Measurements from ENCODE around the gene GLI1.
"Not testable (repeated sequence)": the region's sequence is repeated elsewhere in the genome, so short reads cannot be mapped to it uniquely, and the experiment has no call there.

GLI1 gene

GRCh38 chr12:57459750-57460467 lies at the start of gene GLI1:
GLI1 (plus strand) TSS chr12:57459785; CDS start chr12:57463692, 3,907 bp downstream.
- DNase-seq (ENCODE audit: low read depth in 2 of 2): no peak

GRCh38 chr12:57410534-57410933 lies 49.1 kb upstream of the GLI1 start:
- DNase-seq (ENCODE audit: low read depth in 2 of 2): no peak

- not testable (repeated sequence) for DNase-seq (ENCODE audit: low read depth in 2 of 2)
Observed at GRCh38 chr12:57414160-57414559, 45.4 kb upstream of the GLI1 start.

GRCh38 chr12:57415088-57415487 lies 44.5 kb upstream of the GLI1 start:
- DNase-seq (ENCODE audit: low read depth in 2 of 2): no peak

GRCh38 chr12:57416039-57416996 lies 43.3 kb upstream of the GLI1 start:
- DNase-seq (ENCODE audit: low read depth in 2 of 2): no peak

- DNase-seq (ENCODE audit: low read depth in 2 of 2): no peak
Observed at GRCh38 chr12:57418255-57418654, 41.3 kb upstream of the GLI1 start.

GRCh38 chr12:57419495-57419894 lies 40.1 kb upstream of the GLI1 start:
- no peak for DNase-seq (ENCODE audit: low read depth in 2 of 2)

GRCh38 chr12:57420482-57420881 lies 39.1 kb upstream of the GLI1 start:
- no peak for DNase-seq (ENCODE audit: low read depth in 2 of 2)

- not testable (repeated sequence) for DNase-seq (ENCODE audit: low read depth in 2 of 2)
Observed at GRCh38 chr12:57426948-57427347, 32.6 kb upstream of the GLI1 start.

GRCh38 chr12:57428965-57429364 lies 30.6 kb upstream of the GLI1 start:
- no peak for DNase-seq (ENCODE audit: low read depth in 2 of 2)

- DNase-seq (ENCODE audit: low read depth in 2 of 2): no peak
Observed at GRCh38 chr12:57429473-57430111, 30.0 kb upstream of the GLI1 start.

GRCh38 chr12:57430112-57430930 lies 29.3 kb upstream of the GLI1 start:
- peak in 1 of 2 donors; percentile 22 for DNase-seq (ENCODE audit: low read depth in 2 of 2)

GRCh38 chr12:57430931-57431566 lies 28.5 kb upstream of the GLI1 start, which contains the start of gene R3HDM2:
R3HDM2 (minus strand) TSS chr12:57431043; CDS start chr12:57310428, 120,615 bp downstream.
- peak; percentile 92 to 94 for DNase-seq (ENCODE audit: low read depth in 2 of 2)

- no peak for DNase-seq (ENCODE audit: low read depth in 2 of 2)
Observed at GRCh38 chr12:57431654-57432188, 27.9 kb upstream of the GLI1 start.

GRCh38 chr12:57433370-57433769 lies 26.2 kb upstream of the GLI1 start:
- DNase-seq (ENCODE audit: low read depth in 2 of 2): no peak

GRCh38 chr12:57434517-57435223 lies 24.9 kb upstream of the GLI1 start, which contains the start of gene INHBC:
INHBC (plus strand) TSS chr12:57434784; CDS start chr12:57434887, 103 bp downstream.
- no peak for DNase-seq (ENCODE audit: low read depth in 2 of 2)

- no peak for DNase-seq (ENCODE audit: low read depth in 2 of 2)
Observed at GRCh38 chr12:57435293-57435692, 24.3 kb upstream of the GLI1 start.

GRCh38 chr12:57438400-57438799 lies 21.2 kb upstream of the GLI1 start:
- no peak for DNase-seq (ENCODE audit: low read depth in 2 of 2)

- DNase-seq (ENCODE audit: low read depth in 2 of 2): no peak
Observed at GRCh38 chr12:57439762-57440266, 19.8 kb upstream of the GLI1 start.
